Measurements from ENCODE around the gene VPS50. TPM values are rescaled to one million over a fixed set of nuclear protein-coding genes. Genes with fewer than 3 reads are reported as not detected.

VPS50 gene
- total RNA-seq, 1 experiment from 2014 or later: 15.2 TPM

DNA sequence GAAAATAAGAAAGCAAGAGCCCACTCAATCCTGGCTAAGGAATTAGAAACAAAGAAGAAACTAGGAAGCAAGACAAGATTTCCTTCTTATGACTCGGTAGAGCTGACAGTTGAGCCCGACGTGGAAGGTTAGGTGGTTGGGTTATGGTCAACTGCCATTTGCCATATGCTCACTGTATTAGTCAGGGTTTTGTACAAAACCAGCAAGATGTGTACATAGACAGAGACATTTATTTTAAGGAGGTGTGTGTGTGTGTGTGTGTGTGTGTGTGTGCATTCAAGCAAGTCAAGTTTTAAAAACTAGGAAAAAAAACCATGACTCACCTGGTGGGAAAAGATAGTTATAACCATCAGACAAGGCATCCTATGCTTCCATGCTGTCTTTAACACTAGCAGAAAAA is 158.5 kb downstream of the VPS50 start:
- no peaks in the 10 kb centered on the region for H3K36me3 Mint-ChIP-seq (ENCODE audit: insufficient read depth, unreplicated experiment)
- no peak for DNase-seq (ENCODE audit: unreplicated experiment)
- POLR2A ChIA-PET: no interaction called here
- H3K27me3 Mint-ChIP-seq (ENCODE audit: insufficient read depth, unreplicated experiment): peaks cover 64% of the 10 kb centered on the region
- H3K4me3 Mint-ChIP-seq (ENCODE audit: unreplicated experiment): no peak overlapping the region
- CTCF ChIA-PET: interaction anchor here (1.0 kb wide), 1 partner anchor 36 kb away, joined by 3 read pairs; no protein-coding TSS in a partner anchor
- no TSS peak for BruUV-seq (replicated peaks)
- H3K4me1 Mint-ChIP-seq (ENCODE audit: insufficient read depth, unreplicated experiment): no peaks in the 10 kb centered on the region
- TF ChIP-seq, protein P1, sequence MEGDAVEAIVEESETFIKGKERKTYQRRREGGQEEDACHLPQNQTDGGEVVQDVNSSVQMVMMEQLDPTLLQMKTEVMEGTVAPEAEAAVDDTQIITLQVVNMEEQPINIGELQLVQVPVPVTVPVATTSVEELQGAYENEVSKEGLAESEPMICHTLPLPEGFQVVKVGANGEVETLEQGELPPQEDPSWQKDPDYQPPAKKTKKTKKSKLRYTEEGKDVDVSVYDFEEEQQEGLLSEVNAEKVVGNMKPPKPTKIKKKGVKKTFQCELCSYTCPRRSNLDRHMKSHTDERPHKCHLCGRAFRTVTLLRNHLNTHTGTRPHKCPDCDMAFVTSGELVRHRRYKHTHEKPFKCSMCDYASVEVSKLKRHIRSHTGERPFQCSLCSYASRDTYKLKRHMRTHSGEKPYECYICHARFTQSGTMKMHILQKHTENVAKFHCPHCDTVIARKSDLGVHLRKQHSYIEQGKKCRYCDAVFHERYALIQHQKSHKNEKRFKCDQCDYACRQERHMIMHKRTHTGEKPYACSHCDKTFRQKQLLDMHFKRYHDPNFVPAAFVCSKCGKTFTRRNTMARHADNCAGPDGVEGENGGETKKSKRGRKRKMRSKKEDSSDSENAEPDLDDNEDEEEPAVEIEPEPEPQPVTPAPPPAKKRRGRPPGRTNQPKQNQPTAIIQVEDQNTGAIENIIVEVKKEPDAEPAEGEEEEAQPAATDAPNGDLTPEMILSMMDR (IDR thresholded peaks at IDR 0.05; ENCODE audit: unreplicated experiment): no peak
- no peaks in the 10 kb centered on the region for H3K9me3 Mint-ChIP-seq (ENCODE audit: unreplicated experiment)
- intact Hi-C loops (cut with micrococcal nuclease): no loop called here
- H3K27ac Mint-ChIP-seq (ENCODE audit: low read depth, unreplicated experiment): no peak overlapping the region

DNA sequence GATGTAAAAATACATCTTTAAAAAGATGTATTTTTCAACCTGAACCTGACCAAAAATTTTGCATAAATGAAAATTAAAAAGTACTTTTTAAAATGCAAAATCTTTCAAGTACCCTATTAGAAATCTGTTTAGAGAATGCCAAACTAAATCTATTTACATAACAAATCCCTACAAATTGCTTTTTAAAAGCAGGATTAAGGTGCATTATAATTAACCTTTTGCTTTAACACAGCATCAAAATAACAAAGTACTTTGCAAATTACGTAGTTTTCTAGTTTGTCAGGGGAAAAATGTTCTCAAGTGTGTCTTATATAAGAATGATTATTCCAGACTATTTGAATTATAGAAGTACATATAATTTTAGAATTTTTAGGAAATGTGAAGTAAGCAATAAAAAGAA is 160.8 kb downstream of the VPS50 start:
- no peaks in the 10 kb centered on the region for H3K4me1 Mint-ChIP-seq (ENCODE audit: insufficient read depth, unreplicated experiment)
- no peak overlapping the region for H3K27ac Mint-ChIP-seq (ENCODE audit: low read depth, unreplicated experiment)
- ChIA-PET POLR2A (no interaction called here), CTCF (interaction anchor here (0.6 kb wide), 1 partner anchor 156 kb away, joined by 3 read pairs; no protein-coding TSS in a partner anchor)
- DNase-seq (ENCODE audit: unreplicated experiment): no peak
- intact Hi-C loops (cut with micrococcal nuclease): no loop called here
- H3K27me3 Mint-ChIP-seq (ENCODE audit: insufficient read depth, unreplicated experiment): peaks cover 41% of the 10 kb centered on the region
- no peaks in the 10 kb centered on the region for H3K36me3 Mint-ChIP-seq (ENCODE audit: insufficient read depth, unreplicated experiment)
- no peak overlapping the region for H3K4me3 Mint-ChIP-seq (ENCODE audit: unreplicated experiment)
- no TSS peak for BruUV-seq (replicated peaks)
- TF ChIP-seq, protein P1 (IDR thresholded peaks at IDR 0.05; ENCODE audit: unreplicated experiment): no peak
- H3K9me3 Mint-ChIP-seq (ENCODE audit: unreplicated experiment): no peaks in the 10 kb centered on the region

DNA sequence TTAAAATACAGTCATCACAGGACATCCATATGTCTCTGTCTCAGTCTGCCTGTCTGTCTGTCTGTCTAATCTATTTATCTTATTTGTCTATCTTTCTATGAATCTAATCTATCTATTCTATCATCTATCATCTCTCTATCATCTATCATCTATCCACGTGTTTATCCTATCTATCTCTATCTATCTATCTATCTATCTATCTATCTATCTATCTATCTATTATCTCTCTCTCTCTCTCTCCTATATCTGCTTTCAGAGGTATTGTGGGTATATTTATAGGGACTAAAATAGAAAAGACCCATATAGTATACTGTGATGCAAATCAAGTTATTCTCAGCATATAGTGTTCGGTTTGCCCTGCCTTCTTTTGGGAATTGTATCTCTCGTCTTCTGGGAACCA is 167.5 kb downstream of the VPS50 start:
- H3K4me1 Mint-ChIP-seq (ENCODE audit: insufficient read depth, unreplicated experiment): no peaks in the 10 kb centered on the region
- peaks cover 2% of the 10 kb centered on the region for H3K9me3 Mint-ChIP-seq (ENCODE audit: unreplicated experiment)
- TF ChIP-seq, protein P1 (IDR thresholded peaks at IDR 0.05; ENCODE audit: unreplicated experiment): no peak
- H3K27me3 Mint-ChIP-seq (ENCODE audit: insufficient read depth, unreplicated experiment): peaks cover 10% of the 10 kb centered on the region
- H3K36me3 Mint-ChIP-seq (ENCODE audit: insufficient read depth, unreplicated experiment): no peaks in the 10 kb centered on the region
- DNase-seq (ENCODE audit: unreplicated experiment): no peak
- no peak overlapping the region for H3K27ac Mint-ChIP-seq (ENCODE audit: low read depth, unreplicated experiment)
- intact Hi-C loops (cut with micrococcal nuclease): no loop called here
- no peak overlapping the region for H3K4me3 Mint-ChIP-seq (ENCODE audit: unreplicated experiment)
- CTCF ChIA-PET: interaction anchor here (0.6 kb wide), 1 partner anchor 1871 kb away, joined by 3 read pairs; no protein-coding TSS in a partner anchor
- no TSS peak for BruUV-seq (replicated peaks)
- POLR2A ChIA-PET: no interaction called here

GRCh38 chr7:93402944-93403343 is 170.8 kb downstream of the VPS50 start:
- DNase-seq (ENCODE audit: unreplicated experiment): no peak
- H3K4me3 Mint-ChIP-seq (ENCODE audit: unreplicated experiment): no peak overlapping the region
- no TSS peak for BruUV-seq (replicated peaks)
- peaks cover 40% of the 10 kb centered on the region for H3K27me3 Mint-ChIP-seq (ENCODE audit: insufficient read depth, unreplicated experiment)
- CTCF ChIA-PET: interaction anchor here (1.2 kb wide), 1 partner anchor 11 kb away, joined by 3 read pairs; no protein-coding TSS in a partner anchor
- intact Hi-C loops (cut with micrococcal nuclease): no loop called here
- TF ChIP-seq, protein P1 (IDR thresholded peaks at IDR 0.05; ENCODE audit: unreplicated experiment): no peak
- no peaks in the 10 kb centered on the region for H3K4me1 Mint-ChIP-seq (ENCODE audit: insufficient read depth, unreplicated experiment)
- H3K9me3 Mint-ChIP-seq (ENCODE audit: unreplicated experiment): peaks cover 12% of the 10 kb centered on the region
- H3K27ac Mint-ChIP-seq (ENCODE audit: low read depth, unreplicated experiment): no peak overlapping the region
- H3K36me3 Mint-ChIP-seq (ENCODE audit: insufficient read depth, unreplicated experiment): no peaks in the 10 kb centered on the region
- POLR2A ChIA-PET: no interaction called here

Measured in MCF 10A (cell line).